ENCODE data around the gene RBM22.

RBM22 gene

GRCh38 chr5:150651382-150651781 is 49.5 kb downstream of the RBM22 start:
- TF ChIP-seq GATA3 (IDR thresholded peaks at IDR 0.05; ENCODE audit: low read depth, low read length) (no peak), GATA2 (IDR thresholded peaks at IDR 0.05; ENCODE audit: low read depth, low read length) (no peak)

- TF ChIP-seq GATA2 (IDR thresholded peaks at IDR 0.05; ENCODE audit: low read depth, low read length) (no peak), GATA3 (IDR thresholded peaks at IDR 0.05; ENCODE audit: low read depth, low read length) (no peak)
Observed at GRCh38 chr5:150650021-150651006, 50.5 kb downstream of the RBM22 start.

GRCh38 chr5:150649108-150650020 is 51.5 kb downstream of the RBM22 start:
- no peak for TF ChIP-seq GATA3 (IDR thresholded peaks at IDR 0.05; ENCODE audit: low read depth, low read length)
- no peak for TF ChIP-seq GATA2 (IDR thresholded peaks at IDR 0.05; ENCODE audit: low read depth, low read length)

GRCh38 chr5:150648294-150649107 is 52.4 kb downstream of the RBM22 start:
- no peak for TF ChIP-seq GATA2 (IDR thresholded peaks at IDR 0.05; ENCODE audit: low read depth, low read length)
- TF ChIP-seq GATA3 (IDR thresholded peaks at IDR 0.05; ENCODE audit: low read depth, low read length), result no peak

- TF ChIP-seq GATA2 (IDR thresholded peaks at IDR 0.05; ENCODE audit: low read depth, low read length) (no peak), GATA3 (IDR thresholded peaks at IDR 0.05; ENCODE audit: low read depth, low read length) (no peak)
Observed at GRCh38 chr5:150647275-150648251, 53.3 kb downstream of the RBM22 start.

GRCh38 chr5:150645070-150645700 is 55.7 kb downstream of the RBM22 start:
- TF ChIP-seq GATA2 (IDR thresholded peaks at IDR 0.05; ENCODE audit: low read depth, low read length) (no peak), GATA3 (IDR thresholded peaks at IDR 0.05; ENCODE audit: low read depth, low read length) (no peak)

DNA sequence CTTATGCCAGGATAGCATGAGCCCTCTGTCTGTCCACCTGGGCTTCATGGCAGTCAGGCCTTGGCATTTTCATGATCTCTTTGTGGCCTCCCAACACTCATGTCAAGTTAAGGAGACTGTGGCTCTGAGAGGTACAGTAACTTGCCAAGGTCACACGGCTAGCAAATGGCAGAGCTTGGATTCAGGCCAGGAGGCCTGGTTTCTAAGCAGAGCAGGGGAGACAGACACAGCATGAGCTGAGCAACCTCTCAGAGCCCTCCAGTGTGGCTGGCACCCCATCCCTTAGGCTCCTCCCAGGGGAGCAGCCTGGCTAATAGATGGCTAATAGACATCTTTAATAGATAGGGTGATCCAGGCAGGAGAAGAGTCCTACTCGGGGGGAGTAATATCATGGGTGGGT is 56.3 kb downstream of the RBM22 start:
- TF ChIP-seq GATA2 (IDR thresholded peaks at IDR 0.05; ENCODE audit: low read depth, low read length), result no peak
- no peak for TF ChIP-seq GATA3 (IDR thresholded peaks at IDR 0.05; ENCODE audit: low read depth, low read length)

DNA sequence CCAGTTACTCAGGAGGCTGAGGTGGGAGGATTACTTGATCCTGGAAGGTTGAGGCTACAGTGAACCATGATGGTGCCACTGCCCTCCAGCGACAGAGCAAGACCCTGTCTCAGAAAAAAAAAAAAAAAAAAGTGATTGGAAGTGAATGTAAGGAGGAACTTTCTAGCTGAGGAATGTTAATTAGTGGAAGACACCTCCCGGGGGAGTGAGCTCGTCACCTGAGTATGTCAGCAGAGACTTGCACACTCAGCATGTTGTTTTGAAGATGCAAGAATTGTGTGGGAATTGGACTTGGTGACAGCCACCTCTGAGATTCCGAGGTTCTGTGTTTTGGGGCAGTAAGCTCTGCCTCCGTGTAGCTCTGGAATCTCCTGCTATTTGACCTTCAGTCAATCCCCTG is 56.8 kb downstream of the RBM22 start:
- TF ChIP-seq GATA3 (IDR thresholded peaks at IDR 0.05; ENCODE audit: low read depth, low read length) (no peak), GATA2 (IDR thresholded peaks at IDR 0.05; ENCODE audit: low read depth, low read length) (no peak)

DNA sequence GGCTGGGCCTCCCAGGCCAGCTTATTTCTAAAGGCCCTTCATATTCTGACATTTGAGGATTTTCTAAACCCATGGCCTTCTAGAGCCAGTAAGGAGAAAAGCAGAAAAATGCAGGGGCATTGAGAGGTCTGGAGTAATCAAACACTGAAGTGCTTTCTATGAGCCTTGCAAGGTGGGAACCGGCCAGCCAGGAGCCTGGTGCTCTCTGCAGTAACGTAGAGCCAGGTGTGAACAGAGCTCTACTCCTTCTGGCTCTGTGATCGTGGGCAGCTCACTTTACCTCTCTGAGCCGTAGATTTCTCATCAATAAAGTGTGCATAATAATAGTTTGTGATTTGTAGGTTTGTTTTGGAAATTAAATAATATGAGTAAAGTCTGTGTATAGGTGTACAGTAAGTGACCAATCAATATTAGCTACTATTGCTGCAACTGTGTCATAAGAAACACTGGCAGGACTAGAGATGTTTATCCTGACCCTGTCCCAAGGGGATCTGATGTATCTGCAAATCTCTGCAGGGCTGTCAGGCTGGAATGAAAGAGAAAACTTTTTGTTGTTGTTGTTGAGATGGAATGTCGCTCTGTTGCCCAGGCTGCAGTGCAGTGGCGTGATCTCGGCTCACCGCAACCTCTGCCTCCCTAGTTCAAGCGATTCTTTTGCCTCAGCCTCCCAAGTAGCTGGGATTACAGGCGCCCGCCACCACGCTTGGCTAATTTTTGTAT is 57.7 kb downstream of the RBM22 start:
- TF ChIP-seq GATA2 (IDR thresholded peaks at IDR 0.05; ENCODE audit: low read depth, low read length) (no peak), GATA3 (IDR thresholded peaks at IDR 0.05; ENCODE audit: low read depth, low read length) (no peak)

GRCh38 chr5:150642567-150642927 is 58.3 kb downstream of the RBM22 start:
- no peak for TF ChIP-seq GATA2 (IDR thresholded peaks at IDR 0.05; ENCODE audit: low read depth, low read length)
- TF ChIP-seq GATA3 (IDR thresholded peaks at IDR 0.05; ENCODE audit: low read depth, low read length), result no peak

GRCh38 chr5:150641824-150642566 is 58.9 kb downstream of the RBM22 start:
- TF ChIP-seq GATA2 (IDR thresholded peaks at IDR 0.05; ENCODE audit: low read depth, low read length) (no peak), GATA3 (IDR thresholded peaks at IDR 0.05; ENCODE audit: low read depth, low read length) (no peak)
